GM18519 (cell line): Measurements from ENCODE around the gene BBS9.

Source experiments
- ATAC-seq: cut with Tn5 transposase; IDR thresholded peaks from one replicate; pipeline ENCODE4 v1.9.1; 2021; ENCODE audit warnings: mild to moderate bottlenecking, moderate library complexity; ENCODE audit not compliant: unreplicated experiment, low FRiP score

The BBS9 gene

DNA sequence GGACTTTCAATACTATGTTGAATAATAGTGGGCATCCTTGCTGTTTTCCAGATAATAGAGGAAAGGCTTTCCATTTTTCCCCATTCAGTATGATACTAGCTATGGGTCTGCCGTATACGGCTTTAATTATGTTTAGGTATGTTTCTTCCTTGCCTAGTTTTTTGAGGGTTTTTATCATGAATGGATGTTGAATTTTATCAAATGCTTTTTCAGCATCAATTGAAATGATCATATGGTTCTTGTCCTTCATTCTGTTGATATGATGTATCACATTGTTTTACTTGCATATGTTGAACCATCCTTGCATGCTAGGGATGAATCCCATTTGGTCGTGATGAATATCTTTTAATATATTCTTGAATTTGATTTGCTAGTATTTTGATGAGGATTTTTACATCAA lies 11.0 kb upstream of the BBS9 start:
- ATAC-seq: no peak

- no peak for ATAC-seq
Measured at GRCh38 chr7:33127085-33127484, 2.3 kb upstream of the BBS9 start.

DNA sequence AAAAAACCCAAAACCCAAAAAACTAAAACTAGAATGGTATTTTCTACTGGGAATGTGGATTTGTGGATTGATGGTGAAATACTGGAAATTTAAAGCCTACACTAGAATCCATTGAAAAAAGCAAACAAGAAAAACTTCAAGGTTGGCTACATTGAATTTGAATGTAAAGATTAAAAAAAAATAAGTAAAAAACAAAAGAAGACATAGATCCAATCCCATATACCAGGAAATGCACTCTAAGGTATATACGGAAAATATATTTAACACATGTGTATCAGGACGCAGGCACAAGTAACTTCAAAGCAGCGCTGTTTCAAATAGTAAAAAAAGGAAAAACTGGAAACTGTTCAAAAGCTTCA lies 754 bp upstream of the BBS9 start:
- no peak for ATAC-seq

DNA sequence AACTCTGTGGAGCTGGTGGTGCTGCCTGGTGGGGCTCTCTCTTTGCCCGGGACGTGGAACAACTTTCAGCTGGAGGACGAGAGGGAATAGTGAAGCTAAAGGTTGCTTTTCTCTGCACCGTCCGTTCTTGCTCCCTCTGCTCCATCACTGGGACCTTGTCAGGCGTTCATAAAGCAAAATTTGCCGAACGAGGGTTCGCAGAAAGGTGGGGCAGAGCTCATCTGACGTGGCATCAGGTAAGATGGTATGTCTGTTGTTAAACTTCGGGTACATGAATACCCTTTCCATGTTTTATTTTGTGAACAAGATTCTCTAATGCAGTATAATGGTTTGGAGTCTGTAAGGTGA lies 416 bp downstream of the BBS9 start:
- no peak for ATAC-seq

- no peak for ATAC-seq
Measured at GRCh38 chr7:33130184-33130583, 820 bp downstream of the BBS9 start.

DNA sequence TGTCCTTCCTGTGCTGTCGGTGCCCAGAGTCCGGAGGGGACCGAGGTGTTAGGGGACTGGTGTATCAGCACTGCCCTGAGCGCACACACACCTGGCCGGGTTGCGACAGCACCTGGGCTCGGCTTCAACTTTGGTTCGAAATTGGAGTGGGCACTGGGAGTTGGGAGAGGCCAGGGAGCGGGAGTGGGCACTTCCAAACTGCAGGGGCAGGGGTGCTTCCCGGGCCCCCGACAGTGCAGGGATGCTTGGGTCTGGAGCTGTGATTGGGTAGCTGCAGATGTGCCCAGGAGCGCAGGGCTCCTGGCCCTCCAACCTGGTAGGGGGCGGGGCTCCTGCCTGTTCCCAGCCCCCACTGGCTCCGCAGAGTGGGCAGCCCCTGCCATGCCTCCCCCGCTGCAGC lies 7.7 kb downstream of the BBS9 start:
- ATAC-seq: no peak

- ATAC-seq: no peak
Measured at GRCh38 chr7:33142585-33142984, 13.2 kb downstream of the BBS9 start.

DNA sequence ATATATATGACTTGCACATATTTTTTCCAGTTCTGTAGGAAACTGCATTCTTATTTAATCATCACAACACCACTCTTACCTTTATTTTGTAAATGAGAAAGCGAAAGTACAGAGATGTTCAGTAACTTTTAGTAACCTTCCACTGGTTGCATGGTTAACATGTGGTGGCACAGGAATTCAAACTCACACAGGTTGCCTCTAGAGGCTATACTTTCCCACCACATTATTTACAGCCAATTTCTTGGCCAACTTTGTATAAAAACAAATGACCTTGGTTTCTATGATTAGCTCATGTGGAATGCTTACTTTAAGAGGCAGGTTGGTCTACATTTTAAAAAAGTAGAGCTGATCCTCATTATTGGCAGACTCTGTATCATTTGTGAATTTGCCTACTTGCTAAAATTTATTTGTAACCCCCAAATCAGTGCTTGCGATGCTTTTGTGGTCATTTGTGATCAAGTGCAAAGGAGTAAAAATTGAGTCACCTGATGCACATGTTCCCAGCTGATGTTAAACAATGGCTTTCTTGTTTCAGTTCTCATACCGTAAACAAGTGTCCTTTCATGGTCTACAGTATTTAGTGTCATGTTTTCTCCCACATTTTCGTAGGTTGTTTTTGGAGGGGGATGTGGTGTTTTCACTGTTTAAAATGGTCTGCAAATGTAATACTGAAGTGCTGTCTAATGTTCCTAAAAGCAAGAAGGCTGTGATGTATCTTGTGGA lies 14.8 kb downstream of the BBS9 start:
- no peak for ATAC-seq

DNA sequence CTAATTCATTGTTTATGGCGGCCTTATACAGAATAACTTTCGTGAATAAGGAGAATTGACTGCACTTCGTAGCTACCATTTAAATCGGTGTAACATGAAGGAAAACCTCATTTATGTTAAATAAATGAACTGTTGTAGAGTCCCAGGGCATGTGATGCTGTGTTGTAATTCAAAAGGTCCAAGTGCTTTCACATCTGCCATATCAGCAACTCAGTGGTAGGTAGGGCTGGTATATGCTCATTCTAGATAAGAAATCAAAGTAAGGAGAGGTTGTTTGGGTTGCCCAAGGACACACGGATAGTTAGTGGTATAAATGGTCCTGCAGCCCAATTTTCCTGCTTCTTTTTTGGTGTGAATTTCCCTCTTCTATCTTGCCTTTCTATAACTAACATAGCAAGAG lies 15.8 kb downstream of the BBS9 start:
- ATAC-seq: no peak

DNA sequence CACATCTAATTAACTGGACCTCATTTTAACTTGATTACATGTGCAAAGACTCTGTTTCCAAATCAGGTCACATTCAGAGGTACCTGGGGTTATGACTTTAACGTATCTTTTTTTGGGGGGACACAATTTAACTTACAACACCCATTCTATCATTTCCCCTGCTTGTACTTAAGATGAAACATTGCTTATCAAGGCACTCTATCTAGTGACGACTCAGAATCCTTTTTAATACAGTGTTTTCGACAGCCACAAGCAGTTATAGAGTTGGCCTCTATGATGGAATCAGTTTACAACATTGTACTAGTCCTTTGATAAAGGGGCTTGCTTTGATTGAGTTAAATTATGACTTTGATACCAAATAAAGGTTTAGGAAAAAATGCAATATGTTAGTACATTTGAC lies 22.7 kb downstream of the BBS9 start:
- no peak for ATAC-seq

GRCh38 chr7:33155811-33156210 lies 26.4 kb downstream of the BBS9 start:
- no peak for ATAC-seq

GRCh38 chr7:33156441-33156840 lies 27.1 kb downstream of the BBS9 start:
- no peak for ATAC-seq

DNA sequence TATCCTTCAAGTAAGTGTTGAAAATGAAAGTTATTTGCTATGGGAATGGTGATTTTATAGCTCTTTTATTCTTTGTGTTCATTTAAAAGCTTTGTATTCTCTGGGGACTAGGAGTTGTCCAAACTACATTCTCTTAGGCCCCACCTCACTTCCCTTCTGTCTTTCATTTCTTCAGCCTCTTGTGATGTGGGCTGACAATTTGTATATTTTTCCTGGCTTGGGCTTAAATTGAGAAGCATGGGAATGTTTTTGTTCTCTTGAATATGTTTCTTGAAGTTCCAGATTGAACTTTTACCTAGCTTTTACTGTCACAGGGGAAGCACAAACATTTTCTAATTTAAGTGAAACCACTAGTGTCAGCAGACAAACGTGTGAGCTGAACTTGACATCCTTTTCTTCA lies 27.9 kb downstream of the BBS9 start:
- ATAC-seq: no peak

GRCh38 chr7:33157781-33158180 lies 28.4 kb downstream of the BBS9 start:
- no peak for ATAC-seq

DNA sequence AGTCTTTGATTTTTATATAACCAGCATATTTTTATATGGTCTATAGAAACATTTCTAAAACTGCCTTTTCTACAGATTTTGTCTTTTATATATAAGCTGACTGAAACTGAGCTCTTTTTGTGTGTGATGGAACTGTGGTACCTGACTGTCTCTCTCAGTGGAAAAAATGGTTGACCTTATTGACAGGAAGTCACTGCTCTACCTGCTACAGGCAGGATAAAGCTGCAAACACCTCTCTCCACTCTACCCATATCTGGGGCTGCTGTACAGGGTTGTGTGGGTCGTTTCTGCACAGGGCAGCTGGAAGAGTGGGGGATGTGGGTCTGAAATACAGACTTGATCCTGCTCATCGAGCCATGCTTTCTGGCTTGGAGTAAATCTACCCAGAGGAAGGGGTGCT lies 48.5 kb downstream of the BBS9 start:
- no peak for ATAC-seq

GRCh38 chr7:33179519-33179918 lies 50.2 kb downstream of the BBS9 start:
- no peak for ATAC-seq

- ATAC-seq: no peak
Measured at GRCh38 chr7:33183504-33183903, 54.1 kb downstream of the BBS9 start.

- no peak for ATAC-seq
Measured at GRCh38 chr7:33184828-33185227, 55.5 kb downstream of the BBS9 start.

DNA sequence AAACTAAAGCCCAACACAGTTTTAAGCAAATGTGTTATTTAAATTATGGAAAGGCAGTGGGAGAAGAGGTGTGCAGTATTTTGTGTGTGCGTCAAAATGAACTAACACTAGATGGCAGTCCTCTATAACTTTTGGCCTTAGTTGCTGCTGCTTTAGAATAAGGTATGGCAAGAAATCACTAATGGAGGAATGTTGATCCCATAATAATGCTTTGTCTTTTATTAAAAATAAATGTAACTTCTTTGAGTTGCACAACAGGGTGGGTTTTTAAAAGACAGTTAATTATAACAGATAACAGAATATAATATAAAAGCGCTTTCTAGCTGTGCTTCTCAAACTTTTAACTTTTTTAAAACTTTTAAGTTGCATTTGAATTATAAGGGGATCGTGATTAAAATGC lies 56.4 kb downstream of the BBS9 start:
- ATAC-seq: no peak

GRCh38 chr7:33186192-33186591 lies 56.8 kb downstream of the BBS9 start:
- ATAC-seq: no peak

GRCh38 chr7:33190688-33191304 lies 61.4 kb downstream of the BBS9 start:
- no peak for ATAC-seq

DNA sequence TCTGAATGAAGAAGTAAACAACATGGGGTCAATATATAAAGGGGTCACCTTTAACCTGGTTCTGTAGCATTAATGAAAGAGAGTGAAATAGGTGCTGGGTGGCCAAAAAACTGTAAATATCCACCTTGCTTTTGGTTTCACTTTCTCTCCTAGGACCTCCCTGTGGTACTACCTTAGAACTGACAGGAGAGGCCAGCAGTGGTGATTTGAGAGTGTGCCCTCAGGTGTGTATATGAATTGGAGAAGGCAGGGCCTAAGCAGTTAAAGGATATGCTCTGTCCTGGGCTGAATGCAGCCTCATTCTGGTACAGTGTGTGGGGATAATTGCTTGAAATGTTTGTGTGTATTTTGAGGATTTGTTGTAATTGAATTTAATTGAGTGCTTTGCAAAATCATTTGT lies 62.0 kb downstream of the BBS9 start:
- peak; percentile 65 for ATAC-seq
